Hindlimb muscle (tissue), 1 donor: ENCODE data around the gene FAT1. TPM values are rescaled to one million over a fixed set of nuclear protein-coding genes. Genes with fewer than 3 reads are reported as not detected.

Experiments used
- DNase-seq: peaks from one replicate; pipeline ENCODE4 v3.0.0-alpha.2; 2013
- polyA plus RNA-seq: library from polyadenylated mRNA; unstranded; fragments of 120-200 nt; gene quantifications from one replicate; pipeline ENCODE4 v1.2.1, GENCODE V29; 2013; ENCODE audit not compliant: insufficient read length

FAT1 gene
- polyA plus RNA-seq, 1 donor, result 107 TPM

GRCh38 chr4:186651624-186652023 is 72.0 kb downstream of the FAT1 start:
- DNase-seq, result peak; percentile 61

GRCh38 chr4:186651181-186651603 is 72.5 kb downstream of the FAT1 start:
- DNase-seq, result no peak

GRCh38 chr4:186650401-186651180 is 73.1 kb downstream of the FAT1 start:
- DNase-seq, result no peak

- no peak for DNase-seq
These were observed 75.8 kb downstream of the FAT1 start for GRCh38 chr4:186647821-186648220.

- no peak for DNase-seq
These were observed 78.9 kb downstream of the FAT1 start for GRCh38 chr4:186644737-186645261.

GRCh38 chr4:186644311-186644638 is 79.4 kb downstream of the FAT1 start:
- DNase-seq, result no peak

GRCh38 chr4:186643501-186644310 is 80.0 kb downstream of the FAT1 start:
- no peak for DNase-seq

GRCh38 chr4:186642998-186643397 is 80.7 kb downstream of the FAT1 start:
- no peak for DNase-seq

- DNase-seq, result no peak
These were observed 81.1 kb downstream of the FAT1 start for GRCh38 chr4:186642530-186642929.

GRCh38 chr4:186634591-186635128 is 89.0 kb downstream of the FAT1 start:
- no peak for DNase-seq

GRCh38 chr4:186633844-186634243 is 89.8 kb downstream of the FAT1 start:
- DNase-seq, result no peak

GRCh38 chr4:186630128-186630527 is 93.5 kb downstream of the FAT1 start:
- DNase-seq, result no peak

GRCh38 chr4:186628058-186628711 is 95.5 kb downstream of the FAT1 start:
- DNase-seq, result no peak

GRCh38 chr4:186627226-186627865 is 96.3 kb downstream of the FAT1 start:
- no peak for DNase-seq

GRCh38 chr4:186624951-186625350 is 98.7 kb downstream of the FAT1 start:
- no peak for DNase-seq

GRCh38 chr4:186623546-186623945 is 100.1 kb downstream of the FAT1 start:
- no peak for DNase-seq

GRCh38 chr4:186622788-186623464 is 100.7 kb downstream of the FAT1 start:
- DNase-seq, result no peak

- DNase-seq, result no peak
These were observed 101.6 kb downstream of the FAT1 start for GRCh38 chr4:186621959-186622553.

GRCh38 chr4:186619088-186619487 is 104.6 kb downstream of the FAT1 start:
- no peak for DNase-seq

GRCh38 chr4:186617921-186618320 is 105.7 kb downstream of the FAT1 start:
- no peak for DNase-seq

- no peak for DNase-seq
These were observed 116.2 kb downstream of the FAT1 start for GRCh38 chr4:186607490-186607889.
